Subcutaneous preadipocyte (primary cell): ENCODE measurements around the gene GPX6. TPM values are rescaled to one million over a fixed set of nuclear protein-coding genes. Genes with fewer than 3 reads are reported as not detected.

Experiments
- total RNA-seq: library from RNA; depleted of rRNA; stranded (reverse); fragments of >200 nt; gene quantifications from 2 replicates; pipeline ENCODE4 v1.2.3, GENCODE V29; 2012

Gene GPX6
- not detected in 2 replicates for total RNA-seq

GRCh38 chr6:28515676-28516075, at the start of gene GPX6:
TSS of gene GPX6 (minus strand) at chr6:28515793. CDS start at chr6:28515743, 50 bp downstream.

GRCh38 chr6:28525496-28526039, 10.0 kb upstream of the GPX6 start, which contains the start of gene GPX5:
TSS of gene GPX5 (plus strand) at chr6:28525881. CDS start at chr6:28526014, 133 bp downstream.

Other genes starting within 250 kb of the GPX6 start
- gene ZSCAN26, start 248.7 kb downstream of the GPX6 start, total RNA-seq = 9.2 and 11.0 TPM in 2 replicates
- 4.4 and 5.3 TPM in 2 replicates for gene PGBD1, start 234.2 kb downstream of the GPX6 start, total RNA-seq
- 0.98 and 3.7 TPM in 2 replicates for gene ZSCAN31, start 179.6 kb downstream of the GPX6 start, total RNA-seq
- 2.7 and 3.3 TPM in 2 replicates for gene ZKSCAN3, start 165.8 kb downstream of the GPX6 start, total RNA-seq
- gene ZSCAN12, start 116.0 kb downstream of the GPX6 start, total RNA-seq = 4.4 and 5.1 TPM in 2 replicates
- gene ZSCAN23, start 72.3 kb downstream of the GPX6 start, total RNA-seq = 6.2 and 6.6 TPM in 2 replicates
- gene GPX5, start 10.1 kb upstream of the GPX6 start, total RNA-seq = not detected in 2 replicates